GOT3 (cell line): ENCODE data around the gene CDH4.

Source experiments
- DNase-seq: peaks from one replicate; lab custom pipeline; 2025; ENCODE audit warnings: mixed read lengths; lab: John Stamatoyannopoulos, UW

CDH4 gene

DNA sequence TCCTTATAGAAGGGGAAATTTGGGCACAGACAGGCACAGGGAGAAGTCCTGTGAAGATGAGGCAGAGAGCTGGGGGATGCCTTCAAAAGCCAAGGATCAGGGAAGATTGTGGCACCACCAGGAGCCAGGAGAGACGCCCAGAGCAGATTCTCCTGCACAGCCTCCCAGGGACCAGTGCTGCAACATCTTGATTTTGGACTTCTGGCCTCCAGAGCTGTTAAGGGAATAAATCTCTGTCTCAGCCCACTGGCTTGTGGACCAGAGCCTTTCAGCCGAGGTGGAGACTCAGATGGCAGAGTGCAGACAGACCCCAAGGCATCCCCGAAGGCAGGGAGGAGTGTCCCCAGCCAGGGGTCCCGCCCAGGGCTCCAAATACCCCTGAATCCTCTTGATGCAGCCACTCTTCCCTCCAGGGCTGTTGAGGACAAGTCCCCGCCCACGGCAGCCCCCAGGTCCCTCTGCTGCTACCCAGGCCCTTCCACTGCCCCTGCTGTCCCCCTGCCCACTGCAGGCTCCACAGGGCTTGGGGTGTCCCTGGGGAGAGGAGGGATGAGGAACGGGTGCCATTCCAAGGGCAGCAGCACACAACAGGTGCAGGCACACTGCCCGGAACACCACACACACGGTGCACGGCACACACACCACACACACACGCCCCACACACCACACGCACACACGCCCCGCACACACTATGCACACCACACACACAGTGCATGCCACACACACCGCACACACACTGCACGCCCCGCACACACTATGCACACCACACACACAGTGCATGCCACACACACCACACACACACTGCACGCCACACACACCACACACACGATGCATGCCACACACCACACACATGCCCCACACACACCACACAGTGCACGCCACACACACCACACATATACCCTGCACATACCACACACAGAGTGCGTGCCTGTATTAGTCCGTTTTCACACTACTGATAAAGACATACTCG lies 502.2 kb downstream of the CDH4 start:
- no peak for DNase-seq

GRCh38 chr20:61754976-61755778 lies 503.1 kb downstream of the CDH4 start:
- no peak for DNase-seq

DNA sequence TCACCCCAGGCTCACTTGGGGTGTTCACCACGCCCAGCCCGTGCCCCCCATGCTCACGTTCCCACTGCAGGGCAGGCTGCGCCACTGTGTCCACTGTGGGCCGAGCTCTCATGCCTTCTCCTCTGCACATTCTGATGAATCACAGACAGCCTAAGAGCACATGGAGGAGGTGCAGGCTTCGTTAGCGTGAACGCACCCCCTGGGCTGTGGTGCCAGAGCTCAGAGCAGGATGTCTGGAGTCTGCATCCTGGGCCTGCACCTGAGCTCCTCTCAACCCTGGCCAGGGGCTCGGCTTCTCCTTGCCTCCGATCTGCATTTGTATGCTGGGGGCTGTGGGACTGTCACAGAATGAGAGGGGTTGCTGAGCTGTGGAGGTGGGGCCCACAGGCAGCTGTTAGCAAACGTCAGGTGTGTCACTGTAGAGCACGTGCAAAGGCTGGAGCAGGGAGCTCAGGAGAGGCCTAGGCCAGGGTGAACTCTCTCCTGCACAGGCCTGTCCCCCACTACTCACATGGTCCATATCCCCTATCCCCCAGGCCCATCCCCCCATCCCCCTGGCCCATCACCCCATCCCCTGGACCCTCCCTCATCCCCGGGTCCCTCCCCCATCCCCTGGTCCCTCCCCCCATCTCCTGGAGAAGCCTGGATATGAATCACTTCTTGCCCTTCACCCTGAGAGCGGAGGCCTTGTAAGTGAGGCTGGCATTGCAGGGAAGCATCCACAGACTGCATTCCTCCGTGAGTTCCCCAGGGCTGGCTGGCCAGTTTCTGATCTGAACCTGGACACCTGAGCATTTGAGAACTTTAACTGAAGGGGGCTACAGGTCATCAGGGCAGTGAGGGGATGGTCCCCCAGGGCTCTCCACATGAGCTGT lies 504.1 kb downstream of the CDH4 start:
- no peak for DNase-seq

- DNase-seq = no peak
These were observed 505.1 kb downstream of the CDH4 start for GRCh38 chr20:61756966-61757677.

- peak; percentile 32 for DNase-seq
These were observed 505.9 kb downstream of the CDH4 start for GRCh38 chr20:61757678-61758563.

- DNase-seq = no peak
These were observed 506.6 kb downstream of the CDH4 start for GRCh38 chr20:61758564-61759200.

DNA sequence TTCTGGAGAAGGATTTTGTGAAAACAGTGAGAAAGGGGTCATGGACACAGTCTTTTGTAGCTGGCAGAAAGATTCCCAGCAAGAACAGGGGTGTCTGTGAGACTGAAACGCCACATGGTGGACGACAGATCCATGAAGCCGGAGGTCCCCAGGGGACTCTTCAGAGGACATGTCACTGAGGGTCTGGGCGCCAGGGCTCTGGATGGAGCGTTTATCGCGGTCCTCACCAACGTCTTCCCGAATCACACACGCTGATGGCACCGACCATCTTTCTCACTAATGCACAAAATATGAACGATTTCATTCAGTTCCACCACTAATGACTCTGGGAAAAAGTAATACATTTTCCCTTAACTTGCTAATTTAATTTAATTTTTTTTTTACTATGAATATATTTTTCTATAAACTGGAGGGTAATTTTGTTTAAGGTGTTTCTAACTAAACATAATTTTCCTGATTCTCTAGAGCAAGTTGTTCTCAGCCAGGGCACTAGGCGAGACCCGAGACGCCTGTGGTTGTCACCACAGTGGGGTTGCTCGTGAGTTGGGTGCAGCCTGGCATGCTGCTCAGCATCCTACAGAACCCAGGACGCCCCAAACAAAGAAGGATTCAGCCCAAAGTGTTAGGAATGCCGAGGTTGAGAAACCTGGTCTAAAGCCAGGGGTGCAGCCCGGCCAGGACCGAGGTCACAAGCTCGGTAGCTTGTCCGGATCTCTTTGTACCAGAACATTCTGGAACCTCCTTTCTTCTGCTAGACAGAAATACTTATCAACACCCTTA lies 507.4 kb downstream of the CDH4 start:
- no peak for DNase-seq

- no peak for DNase-seq
These were observed 508.3 kb downstream of the CDH4 start for GRCh38 chr20:61760321-61760720.

DNA sequence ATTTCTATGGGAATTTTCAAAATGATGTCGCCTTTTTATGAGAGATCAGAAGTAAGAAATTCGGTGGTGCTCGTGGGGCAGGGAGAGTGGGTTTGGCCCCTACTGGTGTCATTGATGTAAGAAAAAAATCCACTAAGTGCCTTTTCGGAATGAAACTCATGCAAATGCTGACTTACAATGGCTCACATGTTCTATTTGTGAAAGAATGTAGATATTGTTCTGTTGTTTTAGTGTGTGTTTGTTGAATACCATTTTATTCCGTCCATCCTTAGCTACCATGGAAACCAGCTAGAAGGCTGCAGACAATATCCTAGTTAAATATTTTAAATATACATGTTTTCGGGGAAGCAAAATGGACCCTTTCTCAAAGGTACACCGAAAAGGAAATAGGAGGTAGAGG lies 508.7 kb downstream of the CDH4 start:
- DNase-seq = no peak

GRCh38 chr20:61761453-61762166 lies 509.5 kb downstream of the CDH4 start:
- DNase-seq = no peak

- no peak for DNase-seq
These were observed 510.2 kb downstream of the CDH4 start for GRCh38 chr20:61762167-61762710.

DNA sequence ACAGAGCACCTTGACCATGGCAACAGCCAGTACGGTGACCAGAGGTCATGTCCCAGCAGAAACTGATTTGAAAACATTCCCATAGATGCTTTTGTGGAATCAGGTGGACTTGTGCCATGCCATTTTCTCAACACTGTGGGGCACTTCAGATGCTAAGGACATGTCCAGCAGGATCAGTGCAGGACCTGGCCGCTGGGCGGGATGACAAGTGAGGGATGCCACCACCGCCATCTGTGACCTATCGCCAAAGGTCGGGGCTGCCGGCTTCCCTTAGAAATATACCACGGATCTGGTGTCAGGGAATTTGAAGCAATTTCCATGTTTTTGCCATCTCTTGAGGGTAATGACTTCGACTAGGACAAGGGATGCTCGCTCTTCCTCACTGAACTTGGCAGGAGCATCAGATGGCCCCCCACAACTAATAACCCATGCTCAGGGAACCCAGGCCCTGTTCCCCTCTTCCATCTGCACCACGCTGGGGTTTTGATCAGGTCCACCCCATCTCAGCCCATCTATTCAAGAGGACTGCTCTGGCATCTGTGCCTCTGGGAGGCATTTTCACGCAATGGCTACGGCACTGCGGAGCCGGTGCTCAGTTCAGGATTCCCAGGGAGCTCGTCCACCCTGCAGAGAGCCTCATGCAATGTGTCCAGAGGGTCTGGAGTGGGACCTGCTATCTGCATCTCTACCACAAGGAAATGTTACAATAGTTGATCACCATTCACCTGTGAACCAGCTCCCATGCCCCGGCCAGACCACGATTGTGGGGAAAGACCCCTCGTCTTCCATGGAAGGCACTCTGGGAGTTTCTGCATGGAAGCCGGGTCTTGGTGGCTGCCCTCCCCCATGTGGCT lies 511.1 kb downstream of the CDH4 start:
- DNase-seq = no peak

GRCh38 chr20:61763740-61764400 lies 511.8 kb downstream of the CDH4 start:
- no peak for DNase-seq

DNA sequence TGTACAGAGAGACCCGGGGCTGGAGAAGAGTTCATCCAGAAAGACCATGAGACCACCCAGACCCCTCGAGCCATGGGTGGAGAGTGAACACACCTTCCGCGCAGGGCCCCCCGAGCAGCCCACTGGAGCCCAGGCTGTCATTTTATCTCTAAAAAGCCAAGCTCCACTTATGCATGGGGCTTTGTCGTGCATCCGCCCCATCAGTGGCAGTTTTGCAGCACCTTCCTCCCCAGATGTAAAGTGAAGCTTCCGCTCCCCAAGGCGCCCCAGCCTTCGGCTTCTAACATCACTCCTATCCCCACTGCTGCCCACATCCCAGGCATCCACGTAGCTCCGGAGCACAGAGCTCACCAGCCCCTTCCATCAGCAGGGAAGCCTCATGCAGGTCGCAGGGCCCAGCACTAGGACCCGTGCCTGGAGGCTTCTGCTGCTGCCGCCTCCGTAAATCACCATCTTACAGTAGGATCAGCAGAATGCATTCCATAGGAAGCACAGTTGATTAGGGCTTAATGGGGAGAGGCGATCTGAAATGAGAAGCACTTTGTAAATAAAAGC lies 512.5 kb downstream of the CDH4 start:
- DNase-seq = no peak

DNA sequence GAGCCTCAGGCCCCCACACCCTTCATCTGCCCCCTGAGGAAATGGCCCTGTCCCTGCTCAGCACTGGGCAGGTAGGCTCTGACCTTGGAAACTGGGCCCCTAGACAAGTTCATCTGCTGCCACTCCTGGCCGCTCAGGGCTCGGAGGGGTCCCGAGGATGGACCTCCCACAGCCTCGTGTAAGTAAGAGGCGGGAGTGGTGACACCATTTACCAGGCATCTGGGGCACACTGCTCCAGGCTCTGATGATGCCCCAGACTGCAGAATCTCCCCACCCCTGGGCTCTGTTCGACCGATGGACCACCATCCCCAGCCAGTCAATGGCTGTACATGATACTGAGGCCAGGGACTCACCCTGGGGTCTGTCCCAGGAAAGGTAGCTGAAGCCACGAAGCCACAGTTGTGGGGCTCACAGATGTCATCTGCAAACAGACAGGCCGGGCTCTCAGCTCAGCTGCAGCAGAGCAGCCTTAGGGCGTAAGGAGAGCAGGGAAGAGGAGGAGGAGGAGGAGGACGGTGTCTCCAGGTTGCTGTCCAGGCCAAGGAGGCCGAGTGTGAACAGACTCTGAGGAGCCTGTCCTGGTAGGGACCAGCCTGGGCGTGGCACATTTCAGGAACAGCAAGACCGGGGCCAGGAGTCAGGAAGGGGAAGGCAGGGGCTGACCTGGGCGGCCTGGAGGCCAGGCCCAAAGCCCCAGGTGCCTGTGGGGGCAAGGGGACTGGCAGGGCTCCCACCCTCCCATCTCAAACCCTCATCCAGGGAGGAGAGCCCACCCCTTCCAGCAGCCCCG lies 513.2 kb downstream of the CDH4 start:
- DNase-seq = no peak
